Nephron (organoid): ENCODE measurements around the gene DLST.
"Not testable (repeated sequence)": the region's sequence is repeated elsewhere in the genome, so short reads cannot be mapped to it uniquely, and the experiment has no call there.

Source experiments
- H3K27ac Mint-ChIP-seq, 3 experiments: 2 replicates each; pipeline ENCODE4 v1.8.0; 2020; ENCODE audit warnings: mixed read lengths in 3 of 3, mild to moderate bottlenecking in 2 of 3, moderate library complexity in 1 of 3
- H3K27me3 Mint-ChIP-seq: 2 replicates; pipeline ENCODE4 v1.8.0; 2021; ENCODE audit warnings: low read depth, mild to moderate bottlenecking, moderate library complexity, mixed read lengths
- H3K36me3 Mint-ChIP-seq: 2 replicates; pipeline ENCODE4 v1.8.0; 2020; ENCODE audit warnings: low read depth, mixed read lengths
- H3K4me1 Mint-ChIP-seq: 2 replicates; pipeline ENCODE4 v1.8.0; 2020; ENCODE audit warnings: mixed read lengths
- H3K4me3 Mint-ChIP-seq, 3 experiments: 2 replicates each; pipeline ENCODE4 v1.8.0; 2020; ENCODE audit warnings: mild to moderate bottlenecking in 3 of 3, mixed read lengths in 3 of 3, moderate library complexity in 2 of 3
- H3K9me3 Mint-ChIP-seq: 2 replicates; pipeline ENCODE4 v1.8.0; 2020; ENCODE audit warnings: mixed read lengths
- TF ChIP-seq, protein P1 (sequence below), 3 experiments: fragments of 200-600 bp; sonication (generic); IDR thresholded peaks; one replicate each; pipeline ENCODE4 v1.5.0; 2021; ENCODE audit warnings: antibody characterized with exemption in 3 of 3; ENCODE audit not compliant: unreplicated experiment in 3 of 3

DLST gene

DNA sequence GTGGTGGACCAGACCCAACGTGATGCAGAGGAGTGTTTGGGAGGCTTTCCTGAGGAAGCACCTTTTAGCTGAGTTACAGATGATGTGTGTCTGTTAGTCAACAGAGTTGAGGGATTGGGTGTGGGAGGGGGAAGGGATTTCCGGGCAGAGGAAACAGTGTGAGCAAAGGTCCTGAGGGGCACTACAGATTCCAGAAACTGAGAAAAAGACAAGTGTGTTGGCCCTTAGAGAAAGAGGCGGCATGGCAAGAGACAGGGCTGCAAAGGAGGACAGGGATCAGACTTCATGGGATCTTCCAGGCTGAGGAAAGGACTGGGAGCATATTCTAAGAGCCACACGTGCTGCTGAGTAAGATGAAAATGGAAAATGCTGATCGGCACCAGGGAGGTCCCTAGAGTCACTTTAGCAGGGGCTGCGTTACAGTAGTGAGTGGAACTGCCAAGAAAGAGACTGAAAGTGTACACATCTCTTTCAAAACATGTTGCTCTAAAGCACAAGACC, 50.7 kb downstream of the DLST start:
- Mint-ChIP-seq H3K27me3 (peaks cover 4% of the 10 kb centered on the region), H3K36me3 (no peaks in the 10 kb centered on the region), H3K27ac (peak overlapping the region; percentile 20 to 59 (median 44)), H3K4me3 (peak overlapping the region in 1 of 3 experiments; percentile 20), H3K4me1 (peaks cover 48% of the 10 kb centered on the region), H3K9me3 (no peaks in the 10 kb centered on the region)
- TF ChIP-seq, protein P1, sequence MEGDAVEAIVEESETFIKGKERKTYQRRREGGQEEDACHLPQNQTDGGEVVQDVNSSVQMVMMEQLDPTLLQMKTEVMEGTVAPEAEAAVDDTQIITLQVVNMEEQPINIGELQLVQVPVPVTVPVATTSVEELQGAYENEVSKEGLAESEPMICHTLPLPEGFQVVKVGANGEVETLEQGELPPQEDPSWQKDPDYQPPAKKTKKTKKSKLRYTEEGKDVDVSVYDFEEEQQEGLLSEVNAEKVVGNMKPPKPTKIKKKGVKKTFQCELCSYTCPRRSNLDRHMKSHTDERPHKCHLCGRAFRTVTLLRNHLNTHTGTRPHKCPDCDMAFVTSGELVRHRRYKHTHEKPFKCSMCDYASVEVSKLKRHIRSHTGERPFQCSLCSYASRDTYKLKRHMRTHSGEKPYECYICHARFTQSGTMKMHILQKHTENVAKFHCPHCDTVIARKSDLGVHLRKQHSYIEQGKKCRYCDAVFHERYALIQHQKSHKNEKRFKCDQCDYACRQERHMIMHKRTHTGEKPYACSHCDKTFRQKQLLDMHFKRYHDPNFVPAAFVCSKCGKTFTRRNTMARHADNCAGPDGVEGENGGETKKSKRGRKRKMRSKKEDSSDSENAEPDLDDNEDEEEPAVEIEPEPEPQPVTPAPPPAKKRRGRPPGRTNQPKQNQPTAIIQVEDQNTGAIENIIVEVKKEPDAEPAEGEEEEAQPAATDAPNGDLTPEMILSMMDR (IDR thresholded peaks at IDR 0.05; ENCODE audit: unreplicated experiment in 3 of 3): no peak

DNA sequence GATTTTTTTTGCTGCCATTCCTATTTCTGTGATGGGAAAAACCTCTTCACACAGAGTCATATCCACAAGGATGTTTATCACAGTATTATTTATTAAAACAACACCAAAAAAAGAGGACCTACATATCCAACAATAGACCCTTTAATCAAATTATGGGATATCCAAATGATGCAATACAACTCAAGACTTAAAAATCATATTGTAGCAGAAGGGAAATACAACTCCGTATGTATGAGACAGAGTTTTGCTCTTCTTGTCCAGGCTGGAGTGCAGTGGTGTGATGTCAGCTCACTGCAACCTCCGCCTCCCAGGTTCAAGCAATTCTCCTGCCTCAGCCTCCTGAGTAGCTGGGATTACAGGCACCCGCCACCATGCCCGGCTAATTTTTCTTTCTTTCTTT, 51.2 kb downstream of the DLST start:
- H3K9me3 Mint-ChIP-seq, H3K27me3 Mint-ChIP-seq, H3K36me3 Mint-ChIP-seq, H3K4me3 Mint-ChIP-seq: not testable (repeated sequence)
- Mint-ChIP-seq H3K27ac (peak overlapping the region in 2 of 3 experiments; percentile 20 to 59), H3K4me1 (peaks cover 51% of the 10 kb centered on the region)

DNA sequence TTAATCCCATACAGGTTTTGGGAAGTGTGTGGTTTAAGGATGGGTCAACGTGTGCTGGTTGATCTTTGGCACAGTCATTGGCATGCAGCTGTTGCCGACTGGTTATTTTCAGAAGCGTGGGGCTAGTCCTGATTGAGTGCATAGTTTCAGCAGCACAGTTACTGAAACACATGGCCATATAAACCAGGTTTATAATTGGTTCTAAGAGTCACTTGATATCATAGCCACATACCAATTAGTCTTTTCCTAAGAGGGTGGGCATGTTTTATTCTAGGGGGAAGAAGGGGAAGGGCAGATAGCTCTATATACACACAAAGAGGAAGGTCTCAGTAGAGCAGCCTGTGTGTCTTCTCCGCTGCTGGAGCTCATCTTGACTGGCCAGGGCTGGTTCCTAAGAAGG, 52.3 kb downstream of the DLST start:
- Mint-ChIP-seq H3K4me3 (peak overlapping the region in 1 of 3 experiments; percentile 34), H3K9me3 (no peaks in the 10 kb centered on the region), H3K27me3 (no peaks in the 10 kb centered on the region), H3K27ac (peak overlapping the region; percentile 33 to 84 (median 73)), H3K36me3 (no peaks in the 10 kb centered on the region), H3K4me1 (peaks cover 61% of the 10 kb centered on the region)
- TF ChIP-seq, protein P1 (IDR thresholded peaks at IDR 0.05; ENCODE audit: unreplicated experiment in 3 of 3): no peak

DNA sequence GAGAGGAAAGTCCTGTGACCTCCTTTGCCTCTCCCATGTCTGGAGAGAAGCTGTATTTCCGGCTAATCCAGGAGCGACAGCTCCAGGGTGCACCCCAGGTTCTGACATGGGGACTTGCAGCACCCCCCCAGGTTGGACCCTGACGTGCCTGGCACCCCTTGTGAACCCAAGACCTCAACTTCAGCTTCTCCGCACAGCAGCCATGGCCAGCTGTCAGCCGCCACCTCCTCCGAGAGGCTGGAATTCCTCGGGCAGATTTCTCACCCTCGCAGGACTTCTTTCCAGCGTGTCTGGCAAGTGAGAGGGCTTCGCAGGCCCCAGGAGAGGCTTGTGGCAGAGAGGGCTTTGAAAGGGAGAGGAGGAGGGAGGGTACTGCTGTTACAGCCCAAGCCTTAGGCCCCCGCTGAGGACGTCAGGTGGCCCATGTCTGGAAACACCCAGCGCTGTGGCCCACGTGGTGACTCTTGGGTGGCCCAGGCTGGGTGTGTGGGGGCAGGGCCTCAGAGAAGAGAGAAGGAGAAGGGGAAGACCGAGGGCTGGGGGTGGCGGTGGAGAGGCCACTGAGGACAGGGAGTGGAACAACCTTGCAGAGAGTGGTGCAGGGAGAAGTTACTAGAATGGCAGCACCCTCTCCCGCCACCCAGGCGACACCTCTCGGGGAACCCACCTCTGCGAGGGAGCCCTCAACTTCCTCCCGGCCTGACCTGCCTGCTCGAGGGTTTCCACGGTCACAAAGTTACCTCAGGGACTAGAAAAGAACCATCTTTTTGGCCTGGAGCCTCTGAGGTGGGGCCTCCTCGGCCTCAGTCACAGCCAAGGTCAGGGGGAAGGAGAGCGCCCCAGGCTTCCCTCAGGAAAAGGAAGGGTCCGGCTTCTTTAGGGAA, 53.0 kb downstream of the DLST start:
- peak overlapping the region in 1 of 3 experiments; percentile 34 for H3K4me3 Mint-ChIP-seq
- H3K27ac Mint-ChIP-seq: peak overlapping the region; percentile 33 to 84 (median 73)
- no peaks in the 10 kb centered on the region for H3K9me3 Mint-ChIP-seq
- no peaks in the 10 kb centered on the region for H3K27me3 Mint-ChIP-seq
- peaks cover 66% of the 10 kb centered on the region for H3K4me1 Mint-ChIP-seq
- TF ChIP-seq, protein P1 (IDR thresholded peaks at IDR 0.05; ENCODE audit: unreplicated experiment in 3 of 3): no peak
- H3K36me3 Mint-ChIP-seq: no peaks in the 10 kb centered on the region

DNA sequence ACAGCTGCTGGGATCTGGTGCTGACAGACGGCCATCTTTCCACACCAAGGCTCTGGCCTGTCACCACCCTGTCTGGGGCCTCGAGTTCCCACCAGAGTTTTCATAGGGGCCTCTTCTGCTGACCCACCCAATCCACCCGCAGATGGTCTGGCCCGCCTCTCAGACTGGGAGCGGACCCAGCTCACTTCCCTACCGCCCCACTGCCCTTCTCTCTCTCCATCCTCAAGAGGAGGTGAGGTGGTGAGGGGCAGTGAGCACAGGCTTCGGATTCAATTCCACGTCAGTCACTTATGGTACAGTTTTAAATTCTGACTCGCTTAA, 53.6 kb downstream of the DLST start:
- Mint-ChIP-seq H3K4me3 (peak overlapping the region in 2 of 3 experiments; percentile 23 to 34), H3K27me3 (peaks cover 3% of the 10 kb centered on the region), H3K27ac (peak overlapping the region; percentile 33 to 84 (median 41)), H3K4me1 (peaks cover 71% of the 10 kb centered on the region), H3K9me3 (no peaks in the 10 kb centered on the region), H3K36me3 (no peaks in the 10 kb centered on the region)
- TF ChIP-seq, protein P1 (IDR thresholded peaks at IDR 0.05; ENCODE audit: unreplicated experiment in 3 of 3): no peak

DNA sequence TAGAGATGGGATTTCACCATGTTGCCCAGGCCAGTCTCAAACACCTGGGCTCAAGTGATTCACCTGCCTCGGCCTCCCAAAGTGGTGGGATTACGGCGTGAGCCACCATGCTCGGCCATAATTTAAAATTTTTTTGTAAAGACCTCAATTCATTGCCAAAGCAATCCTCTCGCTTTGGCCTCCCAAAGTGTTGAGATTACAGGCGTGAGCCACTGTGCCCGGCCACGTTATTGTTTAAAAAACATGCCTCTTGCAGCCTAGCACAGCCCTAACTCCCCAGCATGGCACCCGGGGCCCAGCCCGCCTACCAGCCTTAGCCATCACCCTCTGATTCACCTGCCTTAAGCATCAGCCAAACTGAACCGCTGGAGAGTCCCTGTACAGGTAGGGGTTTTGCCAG, 54.4 kb downstream of the DLST start:
- TF ChIP-seq, protein P1 (IDR thresholded peaks at IDR 0.05; ENCODE audit: unreplicated experiment in 3 of 3): no peak
- Mint-ChIP-seq H3K4me3 (no peak overlapping the region), H3K4me1 (peaks cover 69% of the 10 kb centered on the region), H3K27me3 (peaks cover 3% of the 10 kb centered on the region), H3K27ac (no peak overlapping the region), H3K36me3 (no peaks in the 10 kb centered on the region), H3K9me3 (no peaks in the 10 kb centered on the region)
